ENCODE results near the gene SHANK1.
"Not testable (repeated sequence)": the region's sequence is repeated elsewhere in the genome, so short reads cannot be mapped to it uniquely, and the experiment has no call there.

The SHANK1 gene

DNA sequence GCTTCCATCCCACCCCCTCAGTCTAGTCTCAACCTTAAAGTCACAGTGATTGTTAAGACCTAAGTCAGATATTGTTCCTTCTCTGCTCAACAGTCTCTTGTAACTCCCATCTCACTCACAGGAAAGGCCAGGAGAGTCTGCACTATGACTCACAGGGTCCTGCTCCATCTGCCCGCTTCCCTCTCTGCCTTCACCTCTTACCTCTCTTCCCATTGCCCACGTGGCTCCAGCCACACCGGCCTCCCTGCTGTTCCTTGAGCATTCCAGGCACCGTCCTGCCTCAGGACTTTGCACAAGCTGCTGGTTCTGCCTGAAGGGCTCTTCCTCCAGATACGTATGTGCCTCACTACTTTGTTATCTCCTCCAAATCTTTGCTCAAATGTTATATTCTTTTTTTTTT, 47.7 kb upstream of the SHANK1 start:
- not testable (repeated sequence) for H3K27ac ChIP-seq (ENCODE audit: extremely low read depth, low read depth, low read length); H3K9me3 ChIP-seq (ENCODE audit: control insufficient read depth, insufficient read depth, low read depth, low read length); H3K4me3 ChIP-seq (ENCODE audit: low read depth, low read length); H3K36me3 ChIP-seq (ENCODE audit: control insufficient read depth in 2 of 2, insufficient read depth in 1 of 2, low read length in 2 of 2); H3K4me1 ChIP-seq (ENCODE audit: control insufficient read depth, insufficient read depth, low read length)
- ChIA-PET CTCF (interaction anchor here (1.4 to 2.4 kb wide), 2 partner anchors 43 to 97 kb away, joined by 3 to 7 read pairs; no protein-coding TSS in a partner anchor), POLR2A (interaction anchor here (0.7 kb wide), 1 partner anchor 258 kb away, joined by 8 read pairs; no protein-coding TSS in a partner anchor)
- TF ChIP-seq PRDM1 (tag by site-specific recombination; IDR thresholded peaks at IDR 0.05) (peak; percentile 9; the same call in 1 of the 2 replicates), ZNF623 (tag by site-specific recombination; IDR thresholded peaks at IDR 0.05) (peak; percentile 45)

- H3K9me3 ChIP-seq (ENCODE audit: control insufficient read depth, insufficient read depth, low read depth, low read length); H3K27ac ChIP-seq (ENCODE audit: extremely low read depth, low read depth, low read length); H3K4me1 ChIP-seq (ENCODE audit: control insufficient read depth, insufficient read depth, low read length); H3K4me3 ChIP-seq (ENCODE audit: low read depth, low read length); H3K36me3 ChIP-seq (ENCODE audit: control insufficient read depth in 2 of 2, insufficient read depth in 1 of 2, low read length in 2 of 2): not testable (repeated sequence)
- CTCF ChIA-PET: interaction anchor here (1.4 to 2.4 kb wide), 2 partner anchors 42 to 97 kb away, joined by 3 to 7 read pairs; no protein-coding TSS in a partner anchor
- POLR2A ChIA-PET: interaction anchor here (0.7 kb wide), 1 partner anchor 258 kb away, joined by 8 read pairs; no protein-coding TSS in a partner anchor
Observed at GRCh38 chr19:50766746-50767145, 47.1 kb upstream of the SHANK1 start.

- POLR2A ChIA-PET: interaction anchor here (0.6 kb wide), 1 partner anchor 39 kb away, joined by 5 read pairs; no protein-coding TSS in a partner anchor
Observed at GRCh38 chr19:50764409-50764808, 44.8 kb upstream of the SHANK1 start.

GRCh38 chr19:50763521-50763920, 43.9 kb upstream of the SHANK1 start:
- H3K27ac ChIP-seq (ENCODE audit: extremely low read depth, low read depth, low read length); H3K36me3 ChIP-seq (ENCODE audit: control insufficient read depth in 2 of 2, insufficient read depth in 1 of 2, low read length in 2 of 2); H3K4me3 ChIP-seq (ENCODE audit: low read depth, low read length); H3K9me3 ChIP-seq (ENCODE audit: control insufficient read depth, insufficient read depth, low read depth, low read length); H3K4me1 ChIP-seq (ENCODE audit: control insufficient read depth, insufficient read depth, low read length): not testable (repeated sequence)
- CTCF ChIA-PET: interaction anchor here (0.7 to 2.1 kb wide), 4 partner anchors 16 to 158 kb away, joined by 3 to 6 read pairs (median 4); no protein-coding TSS in a partner anchor
- POLR2A ChIA-PET: interaction anchor here (0.6 kb wide), 1 partner anchor 10 kb away, joined by 3 read pairs; no protein-coding TSS in a partner anchor

More at GRCh38 chr19:50764409-50764808, 44.8 kb upstream of the SHANK1 start:
- H3K4me3 ChIP-seq (ENCODE audit: low read depth, low read length): no peak overlapping the region
- no peak overlapping the region for H3K27ac ChIP-seq (ENCODE audit: extremely low read depth, low read depth, low read length)
- H3K9me3 ChIP-seq (ENCODE audit: control insufficient read depth, insufficient read depth, low read depth, low read length): no peaks in the 10 kb centered on the region
- no peaks in the 10 kb centered on the region for H3K36me3 ChIP-seq (ENCODE audit: control insufficient read depth in 2 of 2, insufficient read depth in 1 of 2, low read length in 2 of 2)
- CTCF ChIA-PET: interaction anchor here (0.7 to 1.6 kb wide), 2 partner anchors 15 to 57 kb away, joined by 3 to 6 read pairs; no protein-coding TSS in a partner anchor
- no peak for TF ChIP-seq TSHZ1 (tag by site-specific recombination; IDR thresholded peaks at IDR 0.05; ENCODE audit: borderline replicate concordance)
- TF ChIP-seq BCL6B (tag by site-specific recombination; IDR thresholded peaks at IDR 0.05): no peak
- no peak for TF ChIP-seq MEIS1 (CRISPR knock-in tag; IDR thresholded peaks at IDR 0.05; ENCODE audit: borderline replicate concordance)
- no peak for TF ChIP-seq GLI4 (tag by site-specific recombination; IDR thresholded peaks at IDR 0.05)
- no peak for TF ChIP-seq YY2 (tag by site-specific recombination; IDR thresholded peaks at IDR 0.05)
- TF ChIP-seq ZNF341 (tag by site-specific recombination; IDR thresholded peaks at IDR 0.05; ENCODE audit: low read depth): no peak
- TF ChIP-seq ZNF146 (tag by site-specific recombination; IDR thresholded peaks at IDR 0.05): no peak
- TF ChIP-seq ZNF777 (tag by site-specific recombination; IDR thresholded peaks at IDR 0.05; ENCODE audit: borderline replicate concordance): no peak
- TF ChIP-seq KLF10 (tag by site-specific recombination; IDR thresholded peaks at IDR 0.05): no peak
- TF ChIP-seq, protein P1, sequence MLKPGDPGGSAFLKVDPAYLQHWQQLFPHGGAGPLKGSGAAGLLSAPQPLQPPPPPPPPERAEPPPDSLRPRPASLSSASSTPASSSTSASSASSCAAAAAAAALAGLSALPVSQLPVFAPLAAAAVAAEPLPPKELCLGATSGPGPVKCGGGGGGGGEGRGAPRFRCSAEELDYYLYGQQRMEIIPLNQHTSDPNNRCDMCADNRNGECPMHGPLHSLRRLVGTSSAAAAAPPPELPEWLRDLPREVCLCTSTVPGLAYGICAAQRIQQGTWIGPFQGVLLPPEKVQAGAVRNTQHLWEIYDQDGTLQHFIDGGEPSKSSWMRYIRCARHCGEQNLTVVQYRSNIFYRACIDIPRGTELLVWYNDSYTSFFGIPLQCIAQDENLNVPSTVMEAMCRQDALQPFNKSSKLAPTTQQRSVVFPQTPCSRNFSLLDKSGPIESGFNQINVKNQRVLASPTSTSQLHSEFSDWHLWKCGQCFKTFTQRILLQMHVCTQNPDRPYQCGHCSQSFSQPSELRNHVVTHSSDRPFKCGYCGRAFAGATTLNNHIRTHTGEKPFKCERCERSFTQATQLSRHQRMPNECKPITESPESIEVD (tag by site-specific recombination; IDR thresholded peaks at IDR 0.05): no peak
- H3K4me1 ChIP-seq (ENCODE audit: control insufficient read depth, insufficient read depth, low read length): no peaks in the 10 kb centered on the region

DNA sequence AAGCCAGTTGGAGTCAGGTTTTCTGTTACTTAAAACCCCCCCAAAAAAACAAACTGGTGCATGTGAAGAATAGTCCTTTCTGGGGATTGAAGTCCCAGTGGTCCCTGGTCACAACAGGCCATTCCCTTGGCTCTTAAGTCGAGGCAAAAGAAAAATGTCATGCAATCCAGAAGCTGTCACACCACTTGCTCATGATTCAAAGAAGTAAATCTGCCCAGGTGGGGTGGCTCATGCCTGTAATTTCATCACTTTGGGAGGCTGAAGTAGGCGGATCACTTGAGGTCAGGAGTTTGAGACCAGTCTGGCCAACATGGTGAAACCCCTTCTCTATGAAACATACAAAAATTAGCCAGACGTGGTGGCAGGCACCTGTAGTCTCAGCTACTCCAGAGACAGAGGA, 41.9 kb upstream of the SHANK1 start:
- ChIA-PET CTCF (interaction anchor here (0.6 to 1.3 kb wide), 5 partner anchors 9 to 824 kb away, joined by 3 to 6 read pairs (median 4); no protein-coding TSS in a partner anchor), POLR2A (interaction anchor here (0.6 kb wide), 2 partner anchors 32 to 171 kb away, joined by 3 to 4 read pairs; no protein-coding TSS in a partner anchor)
- not testable (repeated sequence) for H3K4me1 ChIP-seq (ENCODE audit: control insufficient read depth, insufficient read depth, low read length)

More for the DNA sequence above, 41.9 kb upstream of the SHANK1 start:
- not testable (repeated sequence) for H3K4me3 ChIP-seq (ENCODE audit: low read depth, low read length); H3K9me3 ChIP-seq (ENCODE audit: control insufficient read depth, insufficient read depth, low read depth, low read length); H3K27ac ChIP-seq (ENCODE audit: extremely low read depth, low read depth, low read length); H3K36me3 ChIP-seq (ENCODE audit: control insufficient read depth in 2 of 2, insufficient read depth in 1 of 2, low read length in 2 of 2)
